HEK293T (cell line): ENCODE measurements around the gene CIDEC.

ENCODE experiments used
- CTCF ChIA-PET: fragments of 350-600 bp; formaldehyde crosslinking; extraction: SDS; loops from one replicate; lab custom pipeline; 2021; ENCODE audit warnings: antibody characterized with exemption, inconsistent platforms; lab: Yijun Ruan, JAX
- POLR2A ChIA-PET: fragments of 350-600 bp; formaldehyde crosslinking; extraction: SDS; loops from one replicate; lab custom pipeline; 2020; ENCODE audit warnings: antibody characterized with exemption, inconsistent platforms; lab: Yijun Ruan, JAX
- DNase-seq: peaks from one replicate; pipeline ENCODE4 v3.0.0; 2012; ENCODE audit warnings: mixed read lengths; ENCODE audit errors: extremely low spot score
- ARNT ChIP-seq: fragments of 450-650 bp; IDR thresholded peaks from 2 replicates; pipeline ENCODE4 v1.6.1; 2017; ENCODE audit warnings: mild to moderate bottlenecking
- BHLHE40 ChIP-seq: fragments of 450-650 bp; IDR thresholded peaks from 2 replicates; pipeline ENCODE4 v1.6.1; 2016; ENCODE audit warnings: mild to moderate bottlenecking, moderate library complexity, borderline replicate concordance
- CTBP1 ChIP-seq: fragments of 450-650 bp; IDR thresholded peaks from 2 replicates; pipeline ENCODE4 v1.6.1; 2016; ENCODE audit warnings: borderline replicate concordance
- ELF4 ChIP-seq: fragments of 450-650 bp; IDR thresholded peaks from 2 replicates; pipeline ENCODE4 v1.6.1; 2017; ENCODE audit warnings: antibody characterized with exemption
- FOXA1 ChIP-seq: fragments of 450-650 bp; IDR thresholded peaks from 2 replicates; pipeline ENCODE4 v1.6.1; 2016; ENCODE audit warnings: mild to moderate bottlenecking
- FOXK2 ChIP-seq: fragments of 450-650 bp; IDR thresholded peaks from 2 replicates; pipeline ENCODE4 v1.6.1; 2016; ENCODE audit warnings: mild to moderate bottlenecking
- FOXM1 ChIP-seq: fragments of 450-650 bp; IDR thresholded peaks from 2 replicates; pipeline ENCODE4 v1.6.1; 2017; ENCODE audit warnings: mild to moderate bottlenecking, borderline replicate concordance
- HDGF ChIP-seq: fragments of 450-650 bp; IDR thresholded peaks from 2 replicates; pipeline ENCODE4 v1.6.1; 2017; ENCODE audit warnings: antibody characterized with exemption, borderline replicate concordance
- L3MBTL2 ChIP-seq: fragments of 450-650 bp; conservative IDR thresholded peaks from 2 replicates; pipeline ENCODE4 v1.6.1; 2016; ENCODE audit warnings: mild to moderate bottlenecking
- LEF1 ChIP-seq: fragments of 450-650 bp; IDR thresholded peaks from 2 replicates; pipeline ENCODE4 v1.6.1; 2017; ENCODE audit warnings: mild to moderate bottlenecking, borderline replicate concordance
- NFRKB ChIP-seq: fragments of 450-650 bp; IDR thresholded peaks from 2 replicates; pipeline ENCODE4 v1.6.1; 2016; ENCODE audit warnings: mild to moderate bottlenecking, moderate library complexity
- SP1 ChIP-seq: fragments of 450-650 bp; IDR thresholded peaks from 2 replicates; pipeline ENCODE4 v1.6.1; 2017
- SUZ12 ChIP-seq: fragments of 450-650 bp; IDR thresholded peaks from 2 replicates; pipeline ENCODE4 v1.6.1; 2016; ENCODE audit warnings: mild to moderate bottlenecking
- TARDBP ChIP-seq: fragments of 450-650 bp; IDR thresholded peaks from 2 replicates; pipeline ENCODE4 v1.6.1; 2016
- ZNF384 ChIP-seq: fragments of 450-650 bp; IDR thresholded peaks from 2 replicates; pipeline ENCODE4 v1.6.1; 2016
- TF ChIP-seq, protein P1 (sequence below): fragments of 450-650 bp; IDR thresholded peaks from 2 replicates; pipeline ENCODE4 v1.6.1; 2016

Gene CIDEC

DNA sequence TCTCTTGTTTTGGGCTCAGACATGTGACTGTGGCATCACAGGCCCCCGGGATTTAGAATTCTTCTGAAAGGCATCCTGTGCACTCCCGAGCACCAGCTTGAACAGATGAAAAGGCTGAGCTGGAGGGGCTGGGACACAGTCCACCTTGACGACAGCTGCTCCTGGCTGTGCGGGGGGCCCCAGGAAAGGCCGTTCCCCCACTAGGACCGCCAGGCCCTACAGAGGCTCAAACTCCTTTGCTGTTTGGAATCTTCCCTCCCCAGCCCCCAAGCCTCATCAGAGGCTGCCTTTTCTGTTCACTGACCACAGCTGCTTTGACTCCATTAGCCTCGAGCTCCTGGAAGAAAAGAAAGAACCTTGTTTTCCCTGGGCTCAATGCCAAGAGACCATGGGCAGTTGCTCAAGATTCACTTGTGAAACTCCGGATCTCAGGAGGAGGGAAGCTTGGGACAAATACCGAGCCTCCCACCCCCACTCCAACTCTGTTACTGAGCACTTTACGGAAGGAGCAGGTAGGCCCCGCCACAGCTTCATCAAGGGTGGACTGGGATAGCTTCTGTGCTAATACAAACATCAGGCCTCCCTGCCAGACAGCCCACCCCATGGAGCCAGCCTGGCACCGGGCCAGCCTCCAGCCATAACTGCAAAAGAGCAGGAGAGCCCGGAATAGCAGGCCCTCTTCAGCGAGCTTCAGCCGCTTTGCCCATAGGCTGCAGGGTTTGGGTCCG lies 15.7 kb downstream of the CIDEC start:
- ChIA-PET POLR2A (interaction anchor here (0.7 to 1.4 kb wide), 3 partner anchors 20 to 82 kb away, joined by 3 to 4 read pairs (median 3); partner anchors contain the start of genes CRELD1 and RPUSD3), CTCF (no interaction called here)
- no peak for TF ChIP-seq ZNF384
- peak; percentile 42 for DNase-seq

- POLR2A ChIA-PET, result no interaction called here
- no peak for DNase-seq
- TF ChIP-seq, protein P1, sequence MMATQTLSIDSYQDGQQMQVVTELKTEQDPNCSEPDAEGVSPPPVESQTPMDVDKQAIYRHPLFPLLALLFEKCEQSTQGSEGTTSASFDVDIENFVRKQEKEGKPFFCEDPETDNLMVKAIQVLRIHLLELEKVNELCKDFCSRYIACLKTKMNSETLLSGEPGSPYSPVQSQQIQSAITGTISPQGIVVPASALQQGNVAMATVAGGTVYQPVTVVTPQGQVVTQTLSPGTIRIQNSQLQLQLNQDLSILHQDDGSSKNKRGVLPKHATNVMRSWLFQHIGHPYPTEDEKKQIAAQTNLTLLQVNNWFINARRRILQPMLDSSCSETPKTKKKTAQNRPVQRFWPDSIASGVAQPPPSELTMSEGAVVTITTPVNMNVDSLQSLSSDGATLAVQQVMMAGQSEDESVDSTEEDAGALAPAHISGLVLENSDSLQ, result no peak
- TF ChIP-seq CTBP1 (no peak), L3MBTL2 (no peak), FOXK2 (no peak), FOXA1 (no peak), ELF4 (no peak), ZNF384 (no peak), SUZ12 (no peak), TARDBP (no peak), LEF1 (no peak), FOXM1 (no peak), ARNT (no peak), HDGF (no peak), SP1 (no peak), NFRKB (no peak), BHLHE40 (no peak)
- CTCF ChIA-PET, result no interaction called here
Measured at GRCh38 chr3:9863058-9863772, 16.8 kb downstream of the CIDEC start.

DNA sequence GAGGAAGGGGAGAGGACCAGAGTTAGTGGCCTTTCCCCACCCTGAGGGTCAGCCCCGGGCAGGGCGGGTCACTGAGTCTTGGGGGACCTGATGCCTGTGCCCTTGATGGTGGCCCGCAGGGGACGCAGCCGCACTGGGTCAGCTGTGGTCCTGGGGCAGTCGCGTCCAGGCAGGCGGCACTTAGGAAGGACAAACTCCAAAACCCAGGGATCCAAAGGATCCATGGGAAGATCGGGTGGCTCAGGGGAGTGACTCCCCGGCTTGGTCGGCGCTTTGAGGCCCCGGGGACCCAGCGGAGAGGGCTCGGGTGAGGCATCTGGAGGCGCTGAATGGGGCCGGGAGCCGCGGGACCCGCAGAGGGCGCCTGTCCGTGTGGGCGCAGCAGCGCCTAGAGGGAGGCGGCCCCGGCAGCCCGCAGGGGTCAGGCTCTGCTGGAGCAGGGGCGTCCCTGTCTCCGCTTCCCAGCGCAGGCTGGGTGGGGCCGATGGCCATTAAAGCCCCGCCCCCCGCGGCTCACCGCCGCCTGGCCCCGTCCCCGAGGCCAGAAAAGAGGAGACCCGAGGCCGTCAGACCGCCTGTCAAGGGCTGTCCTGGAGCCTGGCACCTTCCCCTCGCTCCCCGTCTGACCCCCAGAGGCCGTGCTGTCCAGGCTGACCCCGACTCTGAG lies 17.5 kb downstream of the CIDEC start:
- TF ChIP-seq BHLHE40 (no peak), ELF4 (no peak), SP1 (no peak), SUZ12 (no peak)
- POLR2A ChIA-PET, result no interaction called here
- DNase-seq, result no peak
- CTCF ChIA-PET, result no interaction called here

- POLR2A ChIA-PET, result interaction anchor here (1.0 kb wide), 1 partner anchor 18 kb away, joined by 4 read pairs; the partner anchor contains the start of gene RPUSD3
- TF ChIP-seq BHLHE40 (no peak), FOXK2 (no peak), SUZ12 (no peak), ZNF384 (no peak), L3MBTL2 (no peak), LEF1 (no peak), TARDBP (no peak), FOXM1 (no peak), NFRKB (no peak), HDGF (no peak), FOXA1 (no peak), ELF4 (no peak), CTBP1 (no peak), SP1 (no peak), ARNT (no peak)
- TF ChIP-seq, protein P1, result no peak
- CTCF ChIA-PET, result no interaction called here
- no peak for DNase-seq
Measured at GRCh38 chr3:9861626-9862130, 18.4 kb downstream of the CIDEC start.

- ChIA-PET POLR2A (interaction anchor here (1.0 kb wide), 1 partner anchor 17 kb away, joined by 4 read pairs; the partner anchor contains the start of gene RPUSD3), CTCF (no interaction called here)
- no peak for DNase-seq
- no peak for TF ChIP-seq SP1
- TF ChIP-seq, protein P1, result peak; percentile 53; the same call in 1 of the 2 replicates
Measured at GRCh38 chr3:9861201-9861600, 18.9 kb downstream of the CIDEC start.

GRCh38 chr3:9859530-9860025 lies 20.5 kb downstream of the CIDEC start:
- TF ChIP-seq NFRKB, result no peak
- no peak for TF ChIP-seq ARNT
- TF ChIP-seq FOXK2, result no peak
- no peak for TF ChIP-seq ZNF384
- TF ChIP-seq CTBP1, result no peak
- TF ChIP-seq HDGF, result no peak
- no peak for TF ChIP-seq FOXM1
- TF ChIP-seq LEF1, result no peak
- TF ChIP-seq FOXA1, result no peak
- TF ChIP-seq ELF4, result no peak
- TF ChIP-seq L3MBTL2, result no peak
- no peak for TF ChIP-seq BHLHE40
- no peak for TF ChIP-seq SP1
- TF ChIP-seq TARDBP, result no peak
- TF ChIP-seq, protein P1, result no peak
- no peak for DNase-seq
- CTCF ChIA-PET, result no interaction called here
- POLR2A ChIA-PET, result no interaction called here
